ENCODE results near the gene SHC4.

GRCh38 chr15:48946074-48946839 is 17.5 kb downstream of the SHC4 start:
- TF ChIP-seq EZH2 (IDR thresholded peaks at IDR 0.05; ENCODE audit: insufficient read depth, poor library complexity, severe bottlenecking) (no peak), EZH2phosphoT487 (IDR thresholded peaks at IDR 0.05; ENCODE audit: insufficient read depth, low read depth) (no peak)

Data from GM23248 (cell line).